GM12878 (cell line): ENCODE measurements around the gene FSIP1. TPM values are rescaled to one million over a fixed set of nuclear protein-coding genes. Genes with fewer than 3 reads are reported as not detected.

ENCODE experiments used
- ATAC-seq: fragments of 200-7000 bp; cut with Tn5 transposase; 3 replicates; pipeline ENCODE4 v1.9.1; 2020; ENCODE audit warnings: mild to moderate bottlenecking, moderate library complexity
- BruUV-seq: library from RNA; stranded (reverse); fragments of 400-500 nt; replicated peaks from 2 replicates; lab custom pipeline; 2021; lab: Mats Ljungman, UMichigan
- CTCF ChIA-PET: fragments of 300-600 bp; sonication (Branson Sonifier 250); formaldehyde crosslinking; extraction: SDS; loops from one replicate; lab custom pipeline; 2021; ENCODE audit warnings: inconsistent platforms; lab: Yijun Ruan, JAX
- POLR2A ChIA-PET: fragments of 350-600 bp; formaldehyde crosslinking; extraction: SDS; loops from one replicate; lab custom pipeline; 2021; ENCODE audit warnings: inconsistent platforms; lab: Charles Lee
- RAD21 ChIA-PET: fragments of 300-600 bp; sonication (Branson Sonifier 250); formaldehyde crosslinking; loops from one replicate; lab custom pipeline; 2023; ENCODE audit warnings: antibody characterized with exemption; ENCODE audit not compliant: unreplicated experiment; lab: Charles Lee
- SMC1A ChIA-PET: fragments of 300-600 bp; sonication (Branson Sonifier 250); formaldehyde crosslinking; loops from one replicate; lab custom pipeline; 2023; ENCODE audit not compliant: unreplicated experiment, uncharacterized antibody; lab: Charles Lee
- DNase-seq: peaks from one replicate; pipeline ENCODE4 v3.0.0-alpha.2; 2011; ENCODE audit warnings: low read depth, low spot score
- FAIRE-seq: peaks from 3 replicates; lab custom pipeline; 2011; peaks lifted over from hg19 to GRCh38; lab: Jason Lieb, UNC
- H2AFZ ChIP-seq: 2 replicates; pipeline ENCODE4 v1.6.0; 2011; ENCODE audit warnings: low read depth, low read length, control low read depth; ENCODE audit not compliant: control insufficient read depth
- H3K27ac ChIP-seq: 2 replicates; pipeline ENCODE4 v1.5.1; 2011; ENCODE audit warnings: control low read depth; ENCODE audit not compliant: control insufficient read depth, insufficient read depth
- H3K27me3 ChIP-seq, 2 experiments: replicated peaks in 1 of 2; 2 replicates each; pipeline versions ENCODE4 v1.6.0 to v1.6.1; 2011; ENCODE audit warnings: low read length in 1 of 2; ENCODE audit not compliant: control insufficient read depth in 2 of 2, insufficient read depth in 2 of 2
- H3K36me3 ChIP-seq, 2 experiments: 2 replicates each; pipeline ENCODE4 v1.5.1; 2011; ENCODE audit warnings: low read length in 1 of 2; ENCODE audit not compliant: control insufficient read depth in 2 of 2, insufficient read depth in 2 of 2
- H3K4me1 ChIP-seq: 2 replicates; pipeline ENCODE4 v1.6.1; 2011; ENCODE audit warnings: mild to moderate bottlenecking, low read length, moderate library complexity, mixed read lengths; ENCODE audit not compliant: control insufficient read depth, insufficient read depth
- H3K4me2 ChIP-seq: 2 replicates; pipeline ENCODE4 v1.6.0; 2011; ENCODE audit warnings: control low read depth; ENCODE audit not compliant: control insufficient read depth, insufficient read depth
- H3K4me3 ChIP-seq: fragments of 200-600 bp; sonication (generic); 2 replicates; pipeline ENCODE4 v1.5.1; 2016
- H3K79me2 ChIP-seq: 2 replicates; pipeline ENCODE4 v1.6.0; 2011; ENCODE audit warnings: low read length; ENCODE audit not compliant: control insufficient read depth, insufficient read depth
- H3K9ac ChIP-seq: 2 replicates; pipeline ENCODE4 v1.8.0; 2011; ENCODE audit warnings: low read length, control low read depth, mixed read lengths; ENCODE audit not compliant: control insufficient read depth, insufficient read depth
- H3K9me3 ChIP-seq: replicated peaks from 3 replicates; pipeline ENCODE4 v1.5.1; 2011; ENCODE audit warnings: mild to moderate bottlenecking, low read length; ENCODE audit not compliant: control insufficient read depth, insufficient read depth
- H4K20me1 ChIP-seq: 2 replicates; pipeline ENCODE4 v1.6.0; 2011; ENCODE audit not compliant: control insufficient read depth, insufficient read depth
- BHLHE40 ChIP-seq, 2 experiments: fragments of 450-650 bp in 1 of 2; IDR thresholded peaks; 2 replicates each; pipeline ENCODE4 v1.6.1; 2011 to 2017; ENCODE audit warnings: low read depth in 2 of 2, borderline replicate concordance in 1 of 2, improper control_type of control experiment in 1 of 2, low read length in 1 of 2, mild to moderate bottlenecking in 1 of 2
- BMI1 ChIP-seq: fragments of 450-650 bp; IDR thresholded peaks from 2 replicates; pipeline ENCODE4 v1.6.1; 2016; ENCODE audit warnings: mild to moderate bottlenecking, moderate library complexity, borderline replicate concordance
- CHD1 ChIP-seq: IDR thresholded peaks from 2 replicates; pipeline ENCODE4 v1.6.1; 2012; ENCODE audit warnings: low read depth, low read length, improper control_type of control experiment
- CREB1 ChIP-seq: IDR thresholded peaks from 2 replicates; pipeline ENCODE4 v1.6.1; 2012; ENCODE audit warnings: low read depth, mild to moderate bottlenecking, inconsistent platforms
- ETV6 ChIP-seq, 2 experiments: fragments of 450-650 bp in 1 of 2; IDR thresholded peaks in 1 of 2; conservative IDR thresholded peaks in 1 of 2; 2 replicates each; pipeline ENCODE4 v1.6.1; 2014; ENCODE audit warnings: antibody characterized with exemption in 1 of 2, borderline replicate concordance in 1 of 2, low read depth in 1 of 2, mild to moderate bottlenecking in 1 of 2, moderate library complexity in 1 of 2
- FOS ChIP-seq: IDR thresholded peaks from 3 replicates; pipeline ENCODE4 v1.6.1; 2011; ENCODE audit warnings: borderline replicate concordance; ENCODE audit not compliant: insufficient read length; ENCODE audit errors: extremely low read depth
- KLF5 ChIP-seq: fragments of 450-650 bp; IDR thresholded peaks from 2 replicates; pipeline ENCODE4 v1.6.1; 2014; ENCODE audit warnings: mild to moderate bottlenecking; ENCODE audit not compliant: partially characterized antibody
- POLR2A ChIP-seq: IDR thresholded peaks from 2 replicates; pipeline ENCODE4 v1.6.1; 2011; ENCODE audit warnings: low read depth, mild to moderate bottlenecking, low read length
- POLR2AphosphoS2 ChIP-seq: IDR thresholded peaks from 2 replicates; pipeline ENCODE4 v1.6.1; 2011; ENCODE audit warnings: low read depth, mild to moderate bottlenecking, low read length, improper control_type of control experiment, moderate library complexity
- RBBP5 ChIP-seq: fragments of 200-600 bp; sonication (generic); conservative IDR thresholded peaks from 2 replicates; pipeline ENCODE4 v1.6.1; 2016
- RCOR1 ChIP-seq: conservative IDR thresholded peaks from 2 replicates; pipeline ENCODE4 v1.6.1; 2012; ENCODE audit warnings: low read depth, low read length, improper control_type of control experiment
- TCF7 ChIP-seq: IDR thresholded peaks from 2 replicates; pipeline ENCODE4 v1.6.1; 2014; ENCODE audit warnings: antibody characterized with exemption, borderline replicate concordance
- ZNF207 ChIP-seq: fragments of 450-650 bp; IDR thresholded peaks from 2 replicates; pipeline ENCODE4 v1.6.1; 2014; ENCODE audit warnings: antibody characterized with exemption, mild to moderate bottlenecking, borderline replicate concordance
- ZNF384 ChIP-seq: IDR thresholded peaks from 2 replicates; pipeline ENCODE4 v1.6.1; 2012; ENCODE audit warnings: low read depth, mild to moderate bottlenecking, low read length, improper control_type of control experiment, borderline replicate concordance
- ZNF622 ChIP-seq: fragments of 450-650 bp; IDR thresholded peaks from 2 replicates; pipeline ENCODE4 v1.6.1; 2017; ENCODE audit warnings: mild to moderate bottlenecking, inconsistent platforms
- WGBS: methylation state at CpG from one replicate; pipeline ENCODE4 v1.1.6; 2016; ENCODE audit warnings: low lambda C conversion rate; ENCODE audit not compliant: insufficient replicate concordance, insufficient coverage; ENCODE audit errors: missing lambda C conversion rate; 5-methylcytosine and 5-hydroxymethylcytosine counted together
- in situ Hi-C: fragments of 300-500 bp; cut with MboI; formaldehyde crosslinking; loops from 9 replicates; pipeline ENCODE4 v1.14.3; 2018; ENCODE audit warnings: mixed read lengths
- intact Hi-C: fragments of 100-400 bp; cut with micrococcal nuclease; formaldehyde crosslinking; loops from one replicate; pipeline ENCODE4 v1.14.2; 2022; ENCODE audit not compliant: unreplicated experiment
- polyA plus RNA-seq, 11 experiments: library from polyadenylated mRNA; depleted of rRNA in 4 of 11; unstranded in 6 of 11; stranded (reverse) in 5 of 11; fragments of >200 nt; fragmentation: Nextera tagmentation in 4 of 11; fragmentation: Illumina TruSeq in 1 of 11; extraction: Ambion mirVana in 4 of 11; extraction: Trizol in 1 of 11; gene quantifications; 1 replicate in 1 of 11; 2 replicates in 10 of 11; pipeline versions ENCODE4 v1.2.1 to v1.2.3, GENCODE V29; 2011 to 2016; ENCODE audit warnings: inconsistent platforms in 2 of 11, missing spikeins in 2 of 11, low read depth in 1 of 11
- total RNA-seq, 4 experiments: library from RNA; depleted of rRNA in 3 of 4; stranded (reverse); fragments of >200 nt in 3 of 4; fragmentation: Illumina TruSeq in 1 of 4; extraction: Trizol in 1 of 4; gene quantifications; 2 replicates each; pipeline versions ENCODE4 v1.2.1 to v1.2.3, GENCODE V29; 2013 to 2021
- TF ChIP-seq, protein P1 (sequence below): IDR thresholded peaks from 2 replicates; pipeline ENCODE4 v1.6.1; 2012; ENCODE audit warnings: mild to moderate bottlenecking, low read depth, low read length
- TF ChIP-seq, protein P2 (sequence below): fragments of 450-650 bp; IDR thresholded peaks from 2 replicates; pipeline ENCODE4 v1.6.1; 2016; ENCODE audit warnings: mild to moderate bottlenecking
- TF ChIP-seq, protein P3 (sequence below): IDR thresholded peaks from 2 replicates; pipeline ENCODE4 v1.6.1; 2012; ENCODE audit warnings: low read depth, low read length, improper control_type of control experiment

The FSIP1 gene
- total and polyA plus RNA-seq, 10 of the 15 experiments (the other 5 are each of a cell fraction or from before 2014, with no cell fraction given) = 0.15 to 0.67 (median 0.35) TPM

DNA sequence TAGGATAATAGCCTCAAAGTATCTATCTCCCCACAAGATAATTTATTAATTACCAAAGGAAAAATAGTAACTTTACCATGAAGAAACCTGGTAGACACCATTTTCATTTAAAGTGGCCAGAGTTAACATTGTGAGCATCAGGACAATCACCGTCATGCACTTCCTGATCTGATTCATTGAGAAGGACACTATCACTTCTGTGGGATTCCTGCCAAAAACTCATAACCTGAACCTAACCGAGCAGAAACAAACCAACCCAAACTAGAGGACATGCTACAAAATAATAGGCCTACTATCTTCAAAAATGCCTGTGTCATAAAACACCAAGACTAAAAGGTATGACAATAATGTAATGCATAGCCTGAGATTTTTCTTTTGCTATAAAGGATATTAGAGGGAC, 39.0 kb downstream of the FSIP1 start:
- in situ Hi-C loops = loop anchor here (10.0 kb wide), 1 partner anchor 1029 kb away; no protein-coding TSS in a partner anchor
- DNase-seq = no peak
- Histone ChIP-seq H2AFZ (no peak overlapping the region), H3K27me3 (peaks cover 0 to 3% of the 10 kb centered on the region in 2 experiments; a peak in 1 of 4 replicates), H4K20me1 (no peaks in the 10 kb centered on the region), H3K9me3 (no peaks in the 10 kb centered on the region), H3K4me2 (no peak overlapping the region), H3K4me3 (no peak overlapping the region), H3K27ac (no peak overlapping the region), H3K4me1 (no peaks in the 10 kb centered on the region), H3K36me3 (no peaks in the 10 kb centered on the region), H3K79me2 (no peaks in the 10 kb centered on the region), H3K9ac (no peak overlapping the region)
- WGBS = 43% methylated on average over 2 of the region's 2 CpGs
- FAIRE-seq = no peak
- ChIA-PET RAD21 (no interaction called here), CTCF (no interaction called here), SMC1A (interaction anchor here (4.4 kb wide), 1 partner anchor 14 kb away, joined by 30 read pairs; no protein-coding TSS in a partner anchor), POLR2A (no interaction called here)
- BruUV-seq = no TSS peak
- ATAC-seq = no peak
- TF ChIP-seq POLR2AphosphoS2 (no peak), RCOR1 (no peak), CHD1 (no peak), BMI1 (no peak), RBBP5 (no peak), ZNF622 (no peak), CREB1 (no peak), TCF7 (no peak), ZNF207 (no peak), FOS (no peak), POLR2A (no peak), BHLHE40 (IDR thresholded peaks at IDR 0.05; ENCODE audit: borderline replicate concordance in 1 of 2, low read depth in 2 of 2, low read length in 1 of 2) (no peak), ETV6 (conservative IDR thresholded peaks at IDR 0.05 in 1 of 2, IDR thresholded peaks at IDR 0.05 in 1 of 2; ENCODE audit: borderline replicate concordance in 1 of 2, low read depth in 1 of 2) (no peak), KLF5 (no peak), ZNF384 (no peak)
- TF ChIP-seq, protein P1, sequence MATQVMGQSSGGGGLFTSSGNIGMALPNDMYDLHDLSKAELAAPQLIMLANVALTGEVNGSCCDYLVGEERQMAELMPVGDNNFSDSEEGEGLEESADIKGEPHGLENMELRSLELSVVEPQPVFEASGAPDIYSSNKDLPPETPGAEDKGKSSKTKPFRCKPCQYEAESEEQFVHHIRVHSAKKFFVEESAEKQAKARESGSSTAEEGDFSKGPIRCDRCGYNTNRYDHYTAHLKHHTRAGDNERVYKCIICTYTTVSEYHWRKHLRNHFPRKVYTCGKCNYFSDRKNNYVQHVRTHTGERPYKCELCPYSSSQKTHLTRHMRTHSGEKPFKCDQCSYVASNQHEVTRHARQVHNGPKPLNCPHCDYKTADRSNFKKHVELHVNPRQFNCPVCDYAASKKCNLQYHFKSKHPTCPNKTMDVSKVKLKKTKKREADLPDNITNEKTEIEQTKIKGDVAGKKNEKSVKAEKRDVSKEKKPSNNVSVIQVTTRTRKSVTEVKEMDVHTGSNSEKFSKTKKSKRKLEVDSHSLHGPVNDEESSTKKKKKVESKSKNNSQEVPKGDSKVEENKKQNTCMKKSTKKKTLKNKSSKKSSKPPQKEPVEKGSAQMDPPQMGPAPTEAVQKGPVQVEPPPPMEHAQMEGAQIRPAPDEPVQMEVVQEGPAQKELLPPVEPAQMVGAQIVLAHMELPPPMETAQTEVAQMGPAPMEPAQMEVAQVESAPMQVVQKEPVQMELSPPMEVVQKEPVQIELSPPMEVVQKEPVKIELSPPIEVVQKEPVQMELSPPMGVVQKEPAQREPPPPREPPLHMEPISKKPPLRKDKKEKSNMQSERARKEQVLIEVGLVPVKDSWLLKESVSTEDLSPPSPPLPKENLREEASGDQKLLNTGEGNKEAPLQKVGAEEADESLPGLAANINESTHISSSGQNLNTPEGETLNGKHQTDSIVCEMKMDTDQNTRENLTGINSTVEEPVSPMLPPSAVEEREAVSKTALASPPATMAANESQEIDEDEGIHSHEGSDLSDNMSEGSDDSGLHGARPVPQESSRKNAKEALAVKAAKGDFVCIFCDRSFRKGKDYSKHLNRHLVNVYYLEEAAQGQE = no peak
- TF ChIP-seq, protein P2, sequence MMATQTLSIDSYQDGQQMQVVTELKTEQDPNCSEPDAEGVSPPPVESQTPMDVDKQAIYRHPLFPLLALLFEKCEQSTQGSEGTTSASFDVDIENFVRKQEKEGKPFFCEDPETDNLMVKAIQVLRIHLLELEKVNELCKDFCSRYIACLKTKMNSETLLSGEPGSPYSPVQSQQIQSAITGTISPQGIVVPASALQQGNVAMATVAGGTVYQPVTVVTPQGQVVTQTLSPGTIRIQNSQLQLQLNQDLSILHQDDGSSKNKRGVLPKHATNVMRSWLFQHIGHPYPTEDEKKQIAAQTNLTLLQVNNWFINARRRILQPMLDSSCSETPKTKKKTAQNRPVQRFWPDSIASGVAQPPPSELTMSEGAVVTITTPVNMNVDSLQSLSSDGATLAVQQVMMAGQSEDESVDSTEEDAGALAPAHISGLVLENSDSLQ = no peak
- TF ChIP-seq, protein P3, sequence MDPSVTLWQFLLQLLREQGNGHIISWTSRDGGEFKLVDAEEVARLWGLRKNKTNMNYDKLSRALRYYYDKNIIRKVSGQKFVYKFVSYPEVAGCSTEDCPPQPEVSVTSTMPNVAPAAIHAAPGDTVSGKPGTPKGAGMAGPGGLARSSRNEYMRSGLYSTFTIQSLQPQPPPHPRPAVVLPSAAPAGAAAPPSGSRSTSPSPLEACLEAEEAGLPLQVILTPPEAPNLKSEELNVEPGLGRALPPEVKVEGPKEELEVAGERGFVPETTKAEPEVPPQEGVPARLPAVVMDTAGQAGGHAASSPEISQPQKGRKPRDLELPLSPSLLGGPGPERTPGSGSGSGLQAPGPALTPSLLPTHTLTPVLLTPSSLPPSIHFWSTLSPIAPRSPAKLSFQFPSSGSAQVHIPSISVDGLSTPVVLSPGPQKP = no peak
- intact Hi-C loops = no loop called here
